Activated naive CD4-positive, alpha-beta T cell treated with Interleukin-2 at 50 U/mL for 16 hours (primary cell): Measurements from ENCODE around the gene RPP25L.

ENCODE experiments used
- DNase-seq: peaks from one replicate; pipeline ENCODE4 v3.0.0-alpha.2; 2020

RPP25L gene

GRCh38 chr9:34637356-34638137 lies 25.6 kb upstream of the RPP25L start, which contains the start of gene SIGMAR1:
Gene SIGMAR1, minus strand, starts transcription at chr9:34637787. Its CDS starts 90 bp downstream, at chr9:34637697.
- peak; percentile 93 for DNase-seq

GRCh38 chr9:34636791-34637355 lies 25.0 kb upstream of the RPP25L start:
- DNase-seq = peak; percentile 49

- no peak for DNase-seq
Measured at GRCh38 chr9:34635556-34635955, 23.7 kb upstream of the RPP25L start.

- DNase-seq = no peak
Measured at GRCh38 chr9:34634551-34635248, 22.8 kb upstream of the RPP25L start.

- DNase-seq = peak; percentile 74
Measured at GRCh38 chr9:34633851-34634550, 22.1 kb upstream of the RPP25L start.

- DNase-seq = no peak
Measured at GRCh38 chr9:34633166-34633565, 21.3 kb upstream of the RPP25L start.

GRCh38 chr9:34630402-34631154 lies 18.7 kb upstream of the RPP25L start:
- DNase-seq = no peak

- no peak for DNase-seq
Measured at GRCh38 chr9:34629491-34629808, 17.6 kb upstream of the RPP25L start.

GRCh38 chr9:34628656-34629490 lies 17.0 kb upstream of the RPP25L start, which contains the start of gene ARID3C:
Gene ARID3C, minus strand, starts transcription at chr9:34629066. Its CDS starts 1,052 bp downstream, at chr9:34628014.
- DNase-seq = peak; percentile 58

GRCh38 chr9:34627716-34628655 lies 16.1 kb upstream of the RPP25L start:
- DNase-seq = no peak

- no peak for DNase-seq
Measured at GRCh38 chr9:34625186-34625486, 13.2 kb upstream of the RPP25L start.

GRCh38 chr9:34624475-34625185 lies 12.7 kb upstream of the RPP25L start:
- DNase-seq = no peak

- peak; percentile 12 for DNase-seq
Measured at GRCh38 chr9:34623374-34624235, 11.7 kb upstream of the RPP25L start.

- DNase-seq = peak; percentile 92
Measured at GRCh38 chr9:34620061-34620994, 8.4 kb upstream of the RPP25L start, which contains the start of gene DCTN3. Gene DCTN3, minus strand, starts transcription at chr9:34620495. Its CDS starts 31 bp downstream, at chr9:34620464.

- no peak for DNase-seq
Measured at GRCh38 chr9:34615132-34615531, 3.2 kb upstream of the RPP25L start.

GRCh38 chr9:34612788-34613390 lies 992 bp upstream of the RPP25L start:
- DNase-seq = peak; percentile 71

- DNase-seq = no peak
Measured at GRCh38 chr9:34611251-34611810, 566 bp downstream of the RPP25L start.
